ENCODE measurements around the gene HAGHL.

HAGHL gene

GRCh38 chr16:684961-685696, 41.8 kb upstream of the HAGHL start:
- no peak for TF ChIP-seq ZFX (IDR thresholded peaks at IDR 0.05; ENCODE audit: borderline replicate concordance)
- no peak for TF ChIP-seq CTCF (IDR thresholded peaks at IDR 0.05)
- peak overlapping the region; percentile 98 for H3K27ac ChIP-seq

- peak overlapping the region; percentile 98 for H3K27ac ChIP-seq
- TF ChIP-seq ZFX (IDR thresholded peaks at IDR 0.05; ENCODE audit: borderline replicate concordance), result no peak
- TF ChIP-seq CTCF (IDR thresholded peaks at IDR 0.05), result peak; percentile 90
These were observed 40.9 kb upstream of the HAGHL start for GRCh38 chr16:685967-686366.

- TF ChIP-seq ZFX (IDR thresholded peaks at IDR 0.05; ENCODE audit: borderline replicate concordance) (no peak), CTCF (IDR thresholded peaks at IDR 0.05) (no peak)
- H3K27ac ChIP-seq, result peak overlapping the region; percentile 98
These were observed 40.2 kb upstream of the HAGHL start for GRCh38 chr16:686459-687260.

- TF ChIP-seq CTCF (IDR thresholded peaks at IDR 0.05), result no peak
- no peak for TF ChIP-seq ZFX (IDR thresholded peaks at IDR 0.05; ENCODE audit: borderline replicate concordance)
- H3K27ac ChIP-seq, result peak overlapping the region; percentile 98; the same call in 1 of the 2 replicates
These were observed 39.4 kb upstream of the HAGHL start for GRCh38 chr16:687499-687898.

- TF ChIP-seq CTCF (IDR thresholded peaks at IDR 0.05) (no peak), ZFX (IDR thresholded peaks at IDR 0.05; ENCODE audit: borderline replicate concordance) (no peak)
- H3K27ac ChIP-seq, result peak overlapping the region; percentile 98
These were observed 37.6 kb upstream of the HAGHL start for GRCh38 chr16:689175-689897.

GRCh38 chr16:691242-691641, 35.7 kb upstream of the HAGHL start:
- peak overlapping the region; percentile 98 for H3K27ac ChIP-seq

- TF ChIP-seq ZFX (IDR thresholded peaks at IDR 0.05; ENCODE audit: borderline replicate concordance), result no peak
- no peak for TF ChIP-seq CTCF (IDR thresholded peaks at IDR 0.05)
- peak overlapping the region; percentile 98 for H3K27ac ChIP-seq
These were observed 34.4 kb upstream of the HAGHL start for GRCh38 chr16:692356-693108.

Data from 22Rv1 (cell line).